DMS114 treated with DMSO at 0.1 percent for 48 hours (cell line): ENCODE data around the gene THEMIS2.
A peak's percentile ranks its signal among the peaks of the same experiment; 100 is the strongest.

Source experiments
- DNase-seq: peaks from one replicate; lab custom pipeline; 2025; ENCODE audit not compliant: unreplicated experiment; lab: John Stamatoyannopoulos, UW

THEMIS2 gene

GRCh38 chr1:27885114-27885528 lies 12.8 kb downstream of the THEMIS2 start:
- DNase-seq: no peak

DNA sequence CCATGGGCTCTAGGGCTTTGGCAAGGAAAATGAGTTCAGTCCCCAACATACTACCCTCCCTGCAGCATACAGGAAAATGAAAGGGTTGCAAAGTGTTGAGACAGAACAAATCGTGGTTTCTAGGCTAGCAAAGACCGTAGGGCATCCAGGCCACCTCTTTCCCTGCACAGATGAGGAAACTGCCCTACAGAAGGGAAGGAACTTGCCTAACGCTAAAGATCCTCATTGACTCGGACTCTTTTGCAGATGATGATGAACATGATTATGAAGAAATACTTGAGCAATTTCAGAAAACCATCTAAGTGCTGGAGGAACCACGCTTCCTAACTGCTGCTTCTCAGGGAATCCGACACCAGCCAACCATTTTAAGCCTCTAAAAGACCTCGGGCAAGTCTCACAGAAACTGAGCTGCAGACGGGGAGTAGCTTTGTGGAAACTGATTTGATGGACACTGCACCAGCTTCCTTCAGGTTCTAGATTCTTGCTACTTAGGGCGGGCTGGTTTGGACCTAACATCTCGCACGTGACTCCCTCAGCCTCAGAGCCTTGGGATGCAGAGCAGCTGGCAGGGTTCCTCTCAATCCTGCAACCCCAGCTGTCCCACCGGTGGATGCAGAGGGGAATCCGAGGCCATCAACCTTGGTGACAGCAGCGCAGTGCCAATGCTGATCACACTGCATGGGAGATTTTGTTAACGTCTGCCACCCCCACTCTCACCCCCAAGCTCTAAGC lies 13.4 kb downstream of the THEMIS2 start:
- no peak for DNase-seq

- no peak for DNase-seq
Measured at GRCh38 chr1:27886353-27886679, 14.0 kb downstream of the THEMIS2 start.

DNA sequence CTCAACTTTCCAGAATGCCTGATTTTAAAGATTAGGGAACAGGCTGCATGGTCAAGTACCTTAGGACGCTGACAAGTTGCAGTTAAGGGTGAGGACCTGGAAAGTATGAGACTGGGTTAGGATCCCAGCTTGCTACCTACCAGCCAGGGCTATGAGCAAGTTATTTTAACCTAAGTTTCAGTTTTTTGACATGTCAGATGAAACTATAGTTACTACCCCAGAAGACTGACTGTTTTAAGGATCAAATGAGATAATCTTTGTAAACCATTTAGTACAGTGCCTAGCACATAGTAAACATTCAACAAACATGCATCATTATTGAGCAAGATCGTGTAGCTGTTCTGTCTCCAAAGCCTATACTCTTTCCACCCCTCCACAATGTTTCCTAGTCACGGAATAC lies 14.4 kb downstream of the THEMIS2 start:
- DNase-seq: no peak

GRCh38 chr1:27887215-27888021 lies 15.1 kb downstream of the THEMIS2 start:
- DNase-seq: no peak

- DNase-seq: no peak
Measured at GRCh38 chr1:27889506-27889905, 17.2 kb downstream of the THEMIS2 start.

- no peak for DNase-seq
Measured at GRCh38 chr1:27891196-27891889, 19.0 kb downstream of the THEMIS2 start.

GRCh38 chr1:27894521-27894920 lies 22.2 kb downstream of the THEMIS2 start:
- DNase-seq: no peak

- no peak for DNase-seq
Measured at GRCh38 chr1:27906759-27907158, 34.4 kb downstream of the THEMIS2 start.

DNA sequence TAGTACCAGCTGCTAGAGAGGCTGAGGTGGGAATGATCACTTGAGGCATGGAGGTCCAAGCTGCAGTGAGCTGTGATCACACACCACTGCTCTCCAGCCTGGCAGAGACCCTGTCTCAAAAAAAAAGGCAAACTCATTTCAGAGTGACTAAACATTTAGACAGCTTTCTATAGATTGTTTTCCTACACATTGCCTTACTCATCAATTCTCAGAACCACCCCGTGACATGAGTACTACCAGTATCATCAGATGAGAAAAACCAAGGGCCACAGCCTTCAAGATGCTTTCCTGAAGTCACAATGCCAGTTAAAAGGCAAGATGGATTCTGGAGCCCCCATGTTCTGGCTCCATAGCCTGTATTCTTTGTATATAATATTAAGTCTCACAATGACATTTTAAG lies 40.1 kb downstream of the THEMIS2 start:
- no peak for DNase-seq

- no peak for DNase-seq
Measured at GRCh38 chr1:27915082-27915575, 42.8 kb downstream of the THEMIS2 start.

DNA sequence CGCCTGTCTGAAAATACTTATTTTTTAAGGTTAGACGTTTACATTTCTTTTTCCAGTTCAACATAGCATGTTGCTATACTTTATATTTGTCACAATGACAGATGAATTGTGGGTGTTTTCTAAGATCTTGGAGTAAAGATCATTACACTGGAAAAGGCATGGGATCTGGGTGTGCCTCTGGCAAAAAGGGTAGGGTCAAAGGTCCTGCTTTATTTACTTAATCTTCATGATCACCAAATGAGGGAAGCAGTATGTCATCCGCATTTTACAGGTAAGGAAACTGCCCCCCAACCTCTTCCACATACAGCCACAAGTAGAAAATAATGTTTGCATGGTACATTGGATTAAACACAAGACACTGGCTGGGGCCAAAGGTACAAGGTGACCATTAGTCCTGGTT lies 49.9 kb downstream of the THEMIS2 start:
- DNase-seq: no peak

DNA sequence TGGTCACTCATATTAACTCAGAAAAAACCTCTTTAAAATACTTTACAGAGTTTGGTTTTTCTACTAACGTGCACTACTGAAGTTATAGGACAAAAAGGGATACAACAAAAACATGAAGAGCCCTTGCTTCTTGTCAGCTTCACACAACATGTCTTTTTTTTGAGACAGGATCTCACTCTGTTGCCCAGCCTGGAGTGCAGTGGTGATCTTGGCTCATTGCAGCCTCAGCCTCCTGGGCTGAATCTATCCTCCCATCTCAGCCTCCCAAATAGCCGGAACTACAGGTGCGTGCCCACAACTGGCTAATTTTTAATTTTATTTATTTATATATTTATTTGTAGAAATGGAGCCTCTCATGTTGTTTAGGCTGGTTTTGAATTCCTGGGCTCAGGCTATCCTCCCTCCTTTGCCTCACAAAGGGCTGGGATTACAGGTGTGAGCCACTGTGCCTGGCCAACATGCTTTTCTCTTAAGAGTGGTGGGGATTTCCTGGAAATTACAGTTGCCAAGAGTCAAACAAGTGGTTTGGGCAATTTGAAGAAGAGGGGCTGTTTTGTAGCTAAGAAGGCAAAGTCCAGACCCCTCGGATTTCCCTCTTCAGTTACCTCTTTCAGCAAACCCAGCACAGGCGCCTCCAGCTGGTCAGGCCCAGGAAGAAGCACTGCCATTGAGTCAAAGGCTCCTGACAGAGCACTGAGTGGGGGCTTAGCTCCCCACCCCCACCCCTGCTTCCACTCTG lies 56.0 kb downstream of the THEMIS2 start:
- DNase-seq: no peak

- no peak for DNase-seq
Measured at GRCh38 chr1:27931184-27931583, 58.8 kb downstream of the THEMIS2 start.

DNA sequence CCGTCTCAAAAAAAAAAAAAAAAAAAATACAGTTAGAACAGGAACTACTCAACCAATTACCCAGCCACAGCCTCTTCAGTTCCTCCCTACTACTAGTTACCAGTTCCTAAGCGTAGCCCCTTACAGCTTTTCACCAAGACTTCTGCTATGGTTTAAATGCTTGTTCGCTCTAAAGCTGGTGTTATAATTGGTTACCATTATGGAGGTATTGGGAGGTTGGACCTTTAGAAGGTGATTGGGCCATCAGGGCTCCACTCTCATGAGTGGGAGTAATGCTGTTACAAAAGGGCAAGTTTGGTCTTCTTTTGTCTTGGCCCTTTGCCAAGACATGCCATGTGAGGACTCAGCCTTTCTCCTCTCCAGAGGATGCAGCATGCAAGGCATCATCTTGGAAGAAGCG lies 59.4 kb downstream of the THEMIS2 start:
- DNase-seq: no peak

DNA sequence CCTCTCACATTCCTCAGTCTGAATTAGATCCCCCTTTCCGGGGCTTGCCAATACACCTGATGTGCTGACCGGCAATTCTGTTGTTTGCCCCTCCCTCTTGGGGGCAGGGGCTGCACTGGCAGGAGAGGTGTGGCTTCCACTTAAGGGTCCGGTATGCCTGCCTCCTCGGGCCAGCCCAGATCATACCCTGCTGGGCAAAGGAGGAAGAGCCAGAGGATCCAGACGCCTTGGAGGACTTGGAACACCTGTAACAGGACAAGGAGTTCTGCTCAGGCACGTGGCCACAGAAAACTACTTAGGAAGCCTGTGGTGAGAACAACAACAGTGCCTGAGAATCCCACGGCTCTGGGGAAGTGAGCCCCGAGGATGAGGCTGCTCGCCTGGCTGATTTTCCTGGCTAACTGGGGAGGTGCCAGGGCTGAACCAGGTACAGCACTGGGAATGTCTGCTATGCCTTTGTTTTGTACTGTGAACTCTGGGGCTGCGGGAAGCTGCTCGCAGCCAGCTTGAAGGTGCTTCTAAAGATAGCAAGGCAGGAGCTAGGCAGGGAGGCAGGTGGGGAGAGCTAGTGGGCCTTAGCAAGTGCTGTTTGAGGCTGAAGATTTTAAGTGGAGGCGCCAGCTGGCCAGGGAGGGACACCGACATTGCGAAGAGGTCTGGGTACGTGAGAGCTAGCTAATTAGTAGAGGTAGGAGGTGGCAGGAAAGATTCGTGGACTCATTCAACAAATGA lies 62.6 kb downstream of the THEMIS2 start, which contains the start of gene SMPDL3B:
TSS of gene SMPDL3B (plus strand) at position 183 of the 732 bp plus-strand sequence. CDS start at position 367, 184 bp downstream.
- DNase-seq: peak; percentile 24

GRCh38 chr1:27935721-27936120 lies 63.4 kb downstream of the THEMIS2 start:
- DNase-seq: no peak
